ENCODE results near the gene NCBP3. TPM values are rescaled to one million over a fixed set of nuclear protein-coding genes. Genes with fewer than 3 reads are reported as not detected.

The NCBP3 gene
- total RNA-seq, 1 donor = 22.9 TPM

GRCh38 chr17:3880983-3881382, 34.9 kb upstream of the NCBP3 start:
- DNase-seq (ENCODE audit: low read depth) = no peak
- no peak overlapping the region for H3K4me3 ChIP-seq (ENCODE audit: low read depth, low read length)
- no peak for TF ChIP-seq CTCF (IDR thresholded peaks at IDR 0.05; ENCODE audit: insufficient read depth, low read length)

- no peak for DNase-seq (ENCODE audit: low read depth)
- H3K4me3 ChIP-seq (ENCODE audit: low read depth, low read length) = no peak overlapping the region
- no peak for TF ChIP-seq CTCF (IDR thresholded peaks at IDR 0.05; ENCODE audit: insufficient read depth, low read length)
Measured at GRCh38 chr17:3879591-3880417, 33.8 kb upstream of the NCBP3 start.

GRCh38 chr17:3879186-3879585, 33.1 kb upstream of the NCBP3 start:
- no peak overlapping the region for H3K4me3 ChIP-seq (ENCODE audit: low read depth, low read length)
- TF ChIP-seq CTCF (IDR thresholded peaks at IDR 0.05; ENCODE audit: insufficient read depth, low read length) = no peak
- DNase-seq (ENCODE audit: low read depth) = peak; percentile 67

- no peak for DNase-seq (ENCODE audit: low read depth)
- no peak overlapping the region for H3K4me3 ChIP-seq (ENCODE audit: low read depth, low read length)
- TF ChIP-seq CTCF (IDR thresholded peaks at IDR 0.05; ENCODE audit: insufficient read depth, low read length) = no peak
Measured at GRCh38 chr17:3877220-3877619, 31.2 kb upstream of the NCBP3 start.

- TF ChIP-seq CTCF (IDR thresholded peaks at IDR 0.05; ENCODE audit: insufficient read depth, low read length) = no peak
- no peak overlapping the region for H3K4me3 ChIP-seq (ENCODE audit: low read depth, low read length)
- no peak for DNase-seq (ENCODE audit: low read depth)
Measured at GRCh38 chr17:3875317-3875716, 29.3 kb upstream of the NCBP3 start.

GRCh38 chr17:3873862-3874261, 27.8 kb upstream of the NCBP3 start:
- no peak overlapping the region for H3K4me3 ChIP-seq (ENCODE audit: low read depth, low read length)
- no peak for DNase-seq (ENCODE audit: low read depth)
- TF ChIP-seq CTCF (IDR thresholded peaks at IDR 0.05; ENCODE audit: insufficient read depth, low read length) = no peak

All from fibroblast of the aortic adventitia (primary cell).